GM23338 (cell line): ENCODE data around the gene GRM8.

Experiments
- CTCF ChIP-seq, 2 experiments: fragments of 200-600 bp in 1 of 2; sonication (generic) in 1 of 2; conservative IDR thresholded peaks; 2 replicates each; pipeline versions ENCODE4 v1.5.1 to v1.6.1; 2016 to 2017; ENCODE audit warnings: antibody characterized with exemption in 2 of 2, low read depth in 2 of 2, mild to moderate bottlenecking in 2 of 2, moderate library complexity in 1 of 2
- EZH2 ChIP-seq: fragments of 200-600 bp; sonication (generic); IDR thresholded peaks from one replicate; pipeline ENCODE4 v1.8.0; 2017; ENCODE audit warnings: antibody characterized with exemption, mild to moderate bottlenecking, low read depth; ENCODE audit not compliant: unreplicated experiment
- POLR2AphosphoS5 ChIP-seq: IDR thresholded peaks from 2 replicates; pipeline ENCODE4 v1.6.1; 2016; ENCODE audit warnings: antibody characterized with exemption, low read depth

GRCh38 chr7:126685596-126685995, 567.1 kb downstream of the GRM8 start:
- no peak for TF ChIP-seq CTCF (conservative IDR thresholded peaks at IDR 0.05; ENCODE audit: low read depth in 2 of 2)
- TF ChIP-seq POLR2AphosphoS5: no peak
- no peak for TF ChIP-seq EZH2
